Type B pancreatic cell (in vitro differentiated cells): Measurements from ENCODE around the gene MSMP. TPM values are rescaled to one million over a fixed set of nuclear protein-coding genes. Genes with fewer than 3 reads are reported as not detected.

Experiments used
- DNase-seq: peaks from one replicate; pipeline ENCODE4 v3.0.0; 2021; ENCODE audit warnings: mixed read lengths; ENCODE audit not compliant: unreplicated experiment; ENCODE audit errors: extremely low spot score
- H3K27ac Mint-ChIP-seq: 2 replicates; pipeline ENCODE4 v1.8.0; 2021; ENCODE audit warnings: mild to moderate bottlenecking, mixed read lengths
- H3K27me3 Mint-ChIP-seq: 2 replicates; pipeline ENCODE4 v1.8.0; 2021; ENCODE audit warnings: mixed read lengths
- H3K36me3 Mint-ChIP-seq: 2 replicates; pipeline ENCODE4 v1.8.0; 2021; ENCODE audit warnings: mixed read lengths
- H3K4me1 Mint-ChIP-seq: one replicate; pipeline ENCODE4 v1.8.0; 2021; ENCODE audit warnings: mixed read lengths; ENCODE audit not compliant: unreplicated experiment
- H3K4me3 Mint-ChIP-seq: 2 replicates; pipeline ENCODE4 v1.8.0; 2021; ENCODE audit warnings: mild to moderate bottlenecking, mixed read lengths
- H3K9me3 Mint-ChIP-seq: 2 replicates; pipeline ENCODE4 v1.8.0; 2021; ENCODE audit warnings: mixed read lengths
- long read RNA-seq: library from polyadenylated mRNA; unstranded; transcript quantifications from one replicate; pipeline ENCODE4 v2.0.0, GENCODE V29; 2020
- total RNA-seq: library from RNA; stranded (reverse); gene quantifications from 2 replicates; pipeline ENCODE4 v1.2.1, GENCODE V29; 2021; ENCODE audit warnings: low replicate concordance
- TF ChIP-seq, protein P1 (sequence below): fragments of 200-600 bp; sonication (generic); conservative IDR thresholded peaks from 2 replicates; pipeline ENCODE4 v1.5.0; 2021; ENCODE audit warnings: antibody characterized with exemption, mild to moderate bottlenecking

The MSMP gene
- not detected in 2 replicates for total RNA-seq
- long read RNA-seq: 0 reads

DNA sequence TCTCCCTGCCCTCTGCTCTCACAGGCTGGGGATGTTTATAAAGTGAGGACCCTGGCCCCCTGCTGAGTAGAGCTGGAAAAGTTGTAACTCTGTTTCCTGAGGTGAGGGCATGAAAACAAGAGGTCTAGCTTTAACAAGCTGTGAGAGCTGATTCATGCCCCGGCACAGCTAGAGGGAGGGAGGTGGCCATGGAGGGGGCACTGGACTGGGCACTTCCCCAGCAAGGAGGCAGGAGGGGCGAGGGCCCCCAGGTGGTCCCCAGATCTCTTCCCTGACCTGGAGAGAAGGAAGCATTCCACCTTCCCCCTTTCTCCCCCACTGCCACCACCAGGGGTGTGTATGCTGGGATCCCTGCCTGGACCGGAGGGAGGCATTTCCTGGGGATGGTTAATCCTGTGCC, at the start of gene MSMP:
Gene MSMP, minus strand, starts transcription at position 13 of the 400 bp plus-strand sequence. CDS start 147 bp downstream, outside the sequence.
- H3K27ac Mint-ChIP-seq: no peak within 1 kb of the TSS
- H3K36me3 Mint-ChIP-seq: peaks cover 21% of the 10 kb centered on the region
- no peak for DNase-seq
- H3K4me3 Mint-ChIP-seq: peak within 1 kb of the TSS; percentile 21
- H3K9me3 Mint-ChIP-seq: no peaks in the 10 kb centered on the region
- H3K4me1 Mint-ChIP-seq: no peaks in the 10 kb centered on the region
- TF ChIP-seq, protein P1, sequence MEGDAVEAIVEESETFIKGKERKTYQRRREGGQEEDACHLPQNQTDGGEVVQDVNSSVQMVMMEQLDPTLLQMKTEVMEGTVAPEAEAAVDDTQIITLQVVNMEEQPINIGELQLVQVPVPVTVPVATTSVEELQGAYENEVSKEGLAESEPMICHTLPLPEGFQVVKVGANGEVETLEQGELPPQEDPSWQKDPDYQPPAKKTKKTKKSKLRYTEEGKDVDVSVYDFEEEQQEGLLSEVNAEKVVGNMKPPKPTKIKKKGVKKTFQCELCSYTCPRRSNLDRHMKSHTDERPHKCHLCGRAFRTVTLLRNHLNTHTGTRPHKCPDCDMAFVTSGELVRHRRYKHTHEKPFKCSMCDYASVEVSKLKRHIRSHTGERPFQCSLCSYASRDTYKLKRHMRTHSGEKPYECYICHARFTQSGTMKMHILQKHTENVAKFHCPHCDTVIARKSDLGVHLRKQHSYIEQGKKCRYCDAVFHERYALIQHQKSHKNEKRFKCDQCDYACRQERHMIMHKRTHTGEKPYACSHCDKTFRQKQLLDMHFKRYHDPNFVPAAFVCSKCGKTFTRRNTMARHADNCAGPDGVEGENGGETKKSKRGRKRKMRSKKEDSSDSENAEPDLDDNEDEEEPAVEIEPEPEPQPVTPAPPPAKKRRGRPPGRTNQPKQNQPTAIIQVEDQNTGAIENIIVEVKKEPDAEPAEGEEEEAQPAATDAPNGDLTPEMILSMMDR: no peak
- H3K27me3 Mint-ChIP-seq: no peaks in the 10 kb centered on the region

DNA sequence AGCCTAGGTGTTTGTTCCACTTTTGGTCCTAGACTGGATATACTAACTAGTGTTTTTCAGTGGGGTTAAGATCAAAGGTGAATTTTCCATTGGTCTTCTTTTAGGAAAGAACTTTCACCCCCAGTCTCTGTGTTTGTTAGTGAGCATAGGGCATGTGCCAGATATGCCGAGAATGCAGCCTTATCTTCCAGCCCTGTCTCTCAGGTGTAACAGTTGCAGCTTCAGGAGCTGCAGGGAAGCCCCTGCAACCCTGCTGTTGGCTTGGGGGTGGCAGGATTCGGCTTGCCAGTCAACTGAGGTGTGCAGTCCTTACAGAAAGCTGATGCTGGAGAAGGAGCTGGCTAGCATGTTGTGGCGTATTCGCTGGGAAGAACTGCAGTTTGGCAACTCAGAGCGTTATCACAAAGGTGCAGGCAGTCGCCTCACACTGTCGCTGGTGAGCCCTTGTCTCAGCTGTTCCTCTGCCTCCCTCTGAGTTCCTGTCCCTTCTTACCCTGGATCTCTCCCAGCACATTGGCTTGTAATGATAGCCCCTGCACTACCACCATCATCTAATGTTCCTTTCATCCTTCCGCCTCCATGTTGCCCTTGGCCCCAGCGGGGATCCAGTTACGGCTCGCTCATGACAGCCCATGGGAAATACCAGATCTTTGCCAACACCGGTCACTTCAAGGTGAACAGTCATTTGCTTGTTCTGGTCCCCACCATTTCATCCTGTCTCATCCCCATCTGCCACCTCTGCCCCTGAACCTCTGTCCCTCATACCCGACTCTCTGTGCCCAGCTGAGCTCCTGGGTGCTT, 47.5 kb upstream of the MSMP start:
- Mint-ChIP-seq H3K9me3 (no peaks in the 10 kb centered on the region), H3K27ac (no peak overlapping the region), H3K36me3 (peaks cover 13% of the 10 kb centered on the region), H3K4me3 (no peak overlapping the region), H3K27me3 (no peaks in the 10 kb centered on the region), H3K4me1 (peaks cover 6% of the 10 kb centered on the region)
- TF ChIP-seq, protein P1: no peak
- no peak for DNase-seq

- Mint-ChIP-seq H3K27ac (peak overlapping the region; percentile 15), H3K4me3 (no peak overlapping the region), H3K4me1 (peaks cover 6% of the 10 kb centered on the region), H3K9me3 (no peaks in the 10 kb centered on the region), H3K36me3 (peaks cover 13% of the 10 kb centered on the region), H3K27me3 (no peaks in the 10 kb centered on the region)
- no peak for DNase-seq
- TF ChIP-seq, protein P1: no peak
Measured at GRCh38 chr9:35800530-35800929, 46.5 kb upstream of the MSMP start.

DNA sequence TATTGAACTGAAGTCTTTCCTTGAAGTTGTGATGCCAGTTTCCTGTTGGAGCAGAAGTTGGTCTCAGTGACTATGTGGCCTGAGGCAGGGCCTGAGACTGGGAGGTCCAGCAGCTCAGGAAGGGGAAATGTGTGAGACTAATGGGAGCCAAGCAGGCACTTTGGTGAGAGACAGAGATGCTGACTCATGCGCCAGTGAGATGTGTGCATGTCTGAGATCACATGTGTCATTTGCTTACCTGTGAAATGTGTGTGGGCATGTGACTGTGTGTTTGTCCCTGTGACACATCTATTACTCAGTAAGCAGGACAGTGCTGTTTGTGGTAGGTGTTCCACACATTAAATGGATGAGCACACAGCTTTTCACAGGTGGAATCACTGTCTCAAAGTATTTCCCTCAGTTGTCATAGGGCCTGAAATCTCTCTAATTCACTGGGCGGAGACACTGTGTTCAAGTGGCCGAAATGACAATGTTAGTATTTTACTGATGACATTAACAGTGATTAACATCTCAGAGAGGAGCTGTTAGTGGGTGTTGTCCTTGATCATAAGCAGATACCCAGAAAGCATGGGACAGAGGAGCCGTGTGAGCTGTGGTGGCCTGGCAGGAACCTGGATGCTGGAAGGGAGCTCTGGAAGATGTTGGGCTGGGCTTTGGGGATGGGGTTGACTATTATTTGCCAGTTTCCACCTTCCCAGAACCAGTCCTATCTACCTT, 44.7 kb upstream of the MSMP start:
- H3K9me3 Mint-ChIP-seq: no peaks in the 10 kb centered on the region
- H3K27ac Mint-ChIP-seq: peak overlapping the region; percentile 68
- peaks cover 16% of the 10 kb centered on the region for H3K4me1 Mint-ChIP-seq
- no peaks in the 10 kb centered on the region for H3K27me3 Mint-ChIP-seq
- no peak overlapping the region for H3K4me3 Mint-ChIP-seq
- TF ChIP-seq, protein P1: no peak
- no peak for DNase-seq
- H3K36me3 Mint-ChIP-seq: peaks cover 13% of the 10 kb centered on the region

DNA sequence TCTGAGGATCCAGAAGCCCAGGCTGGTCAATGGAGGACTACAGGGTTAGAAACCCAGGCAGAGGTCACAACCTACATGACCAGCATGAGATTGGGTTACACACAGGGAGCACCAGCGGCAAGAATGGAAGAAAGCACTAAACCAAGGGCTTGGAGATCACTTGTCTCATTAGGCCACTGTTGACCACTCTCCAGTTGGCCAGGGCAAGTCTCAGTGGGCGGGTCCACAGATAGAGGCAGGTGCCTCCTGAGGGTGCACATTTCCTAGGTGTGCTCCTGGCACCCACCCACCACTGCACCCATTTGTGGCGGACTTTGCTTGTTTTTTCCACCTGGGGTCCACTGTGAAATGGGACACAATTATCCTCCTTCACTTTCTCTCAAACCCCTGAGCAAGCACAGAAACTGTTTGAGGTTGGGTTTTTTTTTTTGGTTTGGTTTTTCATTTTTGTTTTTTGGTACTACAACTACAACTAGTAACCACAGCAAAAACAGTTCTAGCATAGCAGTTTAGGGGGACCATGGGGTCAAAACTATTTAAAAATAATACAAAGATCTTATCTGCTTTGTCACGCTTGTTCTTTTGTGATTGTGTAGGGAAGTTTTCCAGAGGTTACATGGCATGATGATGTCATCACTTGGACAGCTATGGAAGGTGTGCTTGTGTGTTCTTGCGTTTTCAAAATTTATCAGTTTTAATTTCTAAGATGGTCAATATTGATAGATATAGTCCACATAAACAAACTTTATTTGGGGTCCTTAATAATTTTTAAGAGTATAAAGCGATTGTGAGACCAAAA, 43.4 kb upstream of the MSMP start:
- TF ChIP-seq, protein P1: no peak
- no peak overlapping the region for H3K4me3 Mint-ChIP-seq
- H3K27ac Mint-ChIP-seq: no peak overlapping the region
- H3K9me3 Mint-ChIP-seq: no peaks in the 10 kb centered on the region
- no peaks in the 10 kb centered on the region for H3K27me3 Mint-ChIP-seq
- peaks cover 13% of the 10 kb centered on the region for H3K36me3 Mint-ChIP-seq
- DNase-seq: no peak
- peaks cover 26% of the 10 kb centered on the region for H3K4me1 Mint-ChIP-seq
